Fibroblast of lung (primary cell): ENCODE data around the gene COCH. TPM values are rescaled to one million over a fixed set of nuclear protein-coding genes. Genes with fewer than 3 reads are reported as not detected.

Experiments used
- DNase-seq, 2 donors: peaks; one replicate each; pipeline versions ENCODE4 v3.0.0 to v3.0.0-alpha.2; 2010; ENCODE audit warnings: low read depth in 2 of 2
- H2AFZ ChIP-seq: 2 replicates; pipeline ENCODE4 v1.5.1; 2012; ENCODE audit warnings: low read length, control low read depth, inconsistent platforms
- H3K27ac ChIP-seq: 2 replicates; pipeline ENCODE4 v1.5.1; 2011; ENCODE audit warnings: low read length, control low read depth; ENCODE audit not compliant: insufficient read depth
- H3K27me3 ChIP-seq: 2 replicates; pipeline ENCODE4 v1.5.1; 2011; ENCODE audit warnings: mild to moderate bottlenecking, low read length; ENCODE audit not compliant: control insufficient read depth, insufficient read depth
- H3K36me3 ChIP-seq: 2 replicates; pipeline ENCODE4 v1.5.1; 2011; ENCODE audit warnings: low read length; ENCODE audit not compliant: control insufficient read depth, insufficient read depth
- H3K4me1 ChIP-seq: 2 replicates; pipeline ENCODE4 v1.5.1; 2011; ENCODE audit warnings: low read length; ENCODE audit not compliant: control insufficient read depth, insufficient read depth; ENCODE audit errors: extremely low read depth
- H3K4me2 ChIP-seq: 2 replicates; pipeline ENCODE4 v1.5.1; 2011; ENCODE audit warnings: low read length, control low read depth; ENCODE audit not compliant: insufficient read depth; ENCODE audit errors: extremely low read depth
- H3K4me3 ChIP-seq, 4 experiments: fragments of 200-600 bp in 1 of 4; sonication (generic) in 1 of 4; replicated peaks in 1 of 4; 2 replicates each; pipeline ENCODE4 v1.5.1; 2011 to 2016; ENCODE audit warnings: low read length in 4 of 4, low read depth in 3 of 4, mild to moderate bottlenecking in 3 of 4, control low read depth in 2 of 4, inconsistent platforms in 1 of 4, mixed read lengths in 1 of 4; ENCODE audit not compliant: insufficient read depth in 1 of 4; ENCODE audit errors: control extremely low read depth in 1 of 4
- H3K79me2 ChIP-seq: 2 replicates; pipeline ENCODE4 v1.5.1; 2012; ENCODE audit warnings: mild to moderate bottlenecking, low read length, inconsistent platforms; ENCODE audit not compliant: control insufficient read depth, insufficient read depth
- H3K9ac ChIP-seq: 2 replicates; pipeline ENCODE4 v1.5.1; 2011; ENCODE audit warnings: mild to moderate bottlenecking, low read length, control low read depth; ENCODE audit not compliant: insufficient read depth
- H3K9me3 ChIP-seq: 2 replicates; pipeline ENCODE4 v1.5.1; 2012; ENCODE audit warnings: low read depth, low read length; ENCODE audit not compliant: control insufficient read depth, insufficient read depth
- H4K20me1 ChIP-seq: 2 replicates; pipeline ENCODE4 v1.5.1; 2011; ENCODE audit warnings: low read length; ENCODE audit not compliant: control insufficient read depth, insufficient read depth; ENCODE audit errors: extremely low read depth
- CTCF ChIP-seq, 2 donors: IDR thresholded peaks in 1 of 2; conservative IDR thresholded peaks in 1 of 2; 1 replicate in 1 of 2; 2 replicates in 1 of 2; pipeline ENCODE4 v1.5.1; 2011 to 2012; ENCODE audit warnings: low read length in 2 of 2, control low read depth in 1 of 2, inconsistent platforms in 1 of 2, low read depth in 1 of 2, mild to moderate bottlenecking in 1 of 2
- EZH2 ChIP-seq: IDR thresholded peaks from 2 replicates; pipeline ENCODE4 v1.5.1; 2012; ENCODE audit warnings: low read length, control low read depth, mild to moderate bottlenecking; ENCODE audit errors: missing control alignments
- polyA plus RNA-seq, 2 donors: library from polyadenylated mRNA; depleted of rRNA in 1 of 2; stranded (reverse) in 1 of 2; unstranded in 1 of 2; fragments of >200 nt; gene quantifications; 2 replicates each; pipeline ENCODE4 v1.2.1, GENCODE V29; 2011 to 2012; ENCODE audit warnings: missing spikeins in 1 of 2
- total RNA-seq: library from RNA; depleted of rRNA; stranded (reverse); fragments of >200 nt; gene quantifications from 2 replicates; pipeline ENCODE4 v1.2.1, GENCODE V29; 2014

The COCH gene
- total and polyA plus RNA-seq, 2 donors (not counting 1 experiment from before 2014, with no cell fraction given) = 0.33 to 0.72 TPM

- TF ChIP-seq CTCF (conservative IDR thresholded peaks at IDR 0.05 in 1 of 2, IDR thresholded peaks at IDR 0.05 in 1 of 2; ENCODE audit: low read depth in 1 of 2, low read length in 2 of 2) (no peak), EZH2 (no peak)
Measured at GRCh38 chr14:30842431-30842830, 31.9 kb upstream of the COCH start.

GRCh38 chr14:30848449-30849240 lies 25.7 kb upstream of the COCH start:
- no peak for TF ChIP-seq EZH2
- no peak for TF ChIP-seq CTCF (conservative IDR thresholded peaks at IDR 0.05 in 1 of 2, IDR thresholded peaks at IDR 0.05 in 1 of 2; ENCODE audit: low read depth in 1 of 2, low read length in 2 of 2)
- Histone ChIP-seq H3K79me2 (no peaks in the 10 kb centered on the region), H3K27ac (no peak overlapping the region), H2AFZ (no peak overlapping the region), H3K4me1 (no peaks in the 10 kb centered on the region), H3K36me3 (no peaks in the 10 kb centered on the region), H3K9ac (no peak overlapping the region), H3K4me3 (no peak overlapping the region), H3K4me2 (no peak overlapping the region), H4K20me1 (no peaks in the 10 kb centered on the region), H3K9me3 (no peaks in the 10 kb centered on the region), H3K27me3 (no peaks in the 10 kb centered on the region)
- DNase-seq = no peak

More at GRCh38 chr14:30842431-30842830, 31.9 kb upstream of the COCH start:
- Histone ChIP-seq H3K4me1 (no peaks in the 10 kb centered on the region), H3K27ac (no peak overlapping the region), H3K27me3 (peaks cover 2% of the 10 kb centered on the region), H3K9ac (no peak overlapping the region), H3K4me2 (no peak overlapping the region), H3K4me3 (no peak overlapping the region), H2AFZ (no peak overlapping the region), H3K9me3 (no peaks in the 10 kb centered on the region), H3K36me3 (no peaks in the 10 kb centered on the region), H4K20me1 (no peaks in the 10 kb centered on the region), H3K79me2 (no peaks in the 10 kb centered on the region)
- no peak for DNase-seq

- no peaks in the 10 kb centered on the region for H3K9me3 ChIP-seq
- no peaks in the 10 kb centered on the region for H3K36me3 ChIP-seq
- no peaks in the 10 kb centered on the region for H4K20me1 ChIP-seq
- H2AFZ ChIP-seq = no peak overlapping the region
- no peak for TF ChIP-seq EZH2
- TF ChIP-seq CTCF (conservative IDR thresholded peaks at IDR 0.05 in 1 of 2, IDR thresholded peaks at IDR 0.05 in 1 of 2; ENCODE audit: low read depth in 1 of 2, low read length in 2 of 2) = no peak
- no peaks in the 10 kb centered on the region for H3K27me3 ChIP-seq
- H3K4me3 ChIP-seq = no peak overlapping the region
- DNase-seq = no peak
- H3K79me2 ChIP-seq = no peaks in the 10 kb centered on the region
- H3K27ac ChIP-seq = no peak overlapping the region
- H3K4me2 ChIP-seq = no peak overlapping the region
- no peaks in the 10 kb centered on the region for H3K4me1 ChIP-seq
- H3K9ac ChIP-seq = no peak overlapping the region
Measured at GRCh38 chr14:30849354-30849753, 25.0 kb upstream of the COCH start.
